Mucosa of stomach (tissue), 1 donor: ENCODE results near the gene SMIM8.

Experiments
- H3K27me3 ChIP-seq: one replicate; pipeline ENCODE4 v1.7.0; 2013; ENCODE audit warnings: mild to moderate bottlenecking, low read length; ENCODE audit not compliant: control insufficient read depth, insufficient read depth
- H3K36me3 ChIP-seq: one replicate; pipeline ENCODE4 v1.7.0; 2013; ENCODE audit warnings: low read length; ENCODE audit not compliant: control insufficient read depth, insufficient read depth
- H3K4me1 ChIP-seq: one replicate; pipeline ENCODE4 v1.7.0; 2013; ENCODE audit warnings: mild to moderate bottlenecking, low read length; ENCODE audit not compliant: control insufficient read depth, insufficient read depth
- H3K4me3 ChIP-seq: one replicate; pipeline ENCODE4 v1.7.0; 2013; ENCODE audit warnings: low read length
- H3K9ac ChIP-seq: one replicate; pipeline ENCODE4 v1.7.0; 2013; ENCODE audit warnings: mild to moderate bottlenecking, low read length, moderate library complexity
- H3K9me3 ChIP-seq: one replicate; pipeline ENCODE4 v1.7.0; 2013; ENCODE audit warnings: mild to moderate bottlenecking, low read length, moderate library complexity; ENCODE audit not compliant: control insufficient read depth
- donor health status: Pancreatic carcinoma.

SMIM8 gene

GRCh38 chr6:87341158-87341557, 18.8 kb downstream of the SMIM8 start:
- Histone ChIP-seq H3K9me3 (no peaks in the 10 kb centered on the region), H3K27me3 (no peaks in the 10 kb centered on the region), H3K9ac (no peak overlapping the region), H3K4me1 (no peaks in the 10 kb centered on the region), H3K36me3 (no peaks in the 10 kb centered on the region), H3K4me3 (no peak overlapping the region)

GRCh38 chr6:87341899-87342298, 19.5 kb downstream of the SMIM8 start:
- H3K4me1 ChIP-seq, result no peaks in the 10 kb centered on the region
- H3K27me3 ChIP-seq, result no peaks in the 10 kb centered on the region
- H3K36me3 ChIP-seq, result no peaks in the 10 kb centered on the region
- H3K9ac ChIP-seq, result no peak overlapping the region
- H3K9me3 ChIP-seq, result no peaks in the 10 kb centered on the region
- no peak overlapping the region for H3K4me3 ChIP-seq

- H3K9me3 ChIP-seq, result no peaks in the 10 kb centered on the region
- no peaks in the 10 kb centered on the region for H3K4me1 ChIP-seq
- no peaks in the 10 kb centered on the region for H3K27me3 ChIP-seq
- no peak overlapping the region for H3K9ac ChIP-seq
- no peak overlapping the region for H3K4me3 ChIP-seq
- H3K36me3 ChIP-seq, result no peaks in the 10 kb centered on the region
Measured at GRCh38 chr6:87342829-87343228, 20.4 kb downstream of the SMIM8 start.

GRCh38 chr6:87344731-87345130, 22.3 kb downstream of the SMIM8 start, which contains the start of gene C6orf163:
TSS of gene C6orf163 (plus strand) at chr6:87344813. CDS start at chr6:87345100, 287 bp downstream.
- H3K27me3 ChIP-seq, result no peaks in the 10 kb centered on the region
- no peaks in the 10 kb centered on the region for H3K36me3 ChIP-seq
- no peaks in the 10 kb centered on the region for H3K9me3 ChIP-seq
- H3K9ac ChIP-seq, result no peak within 1 kb of the TSS
- H3K4me3 ChIP-seq, result no peak within 1 kb of the TSS
- no peaks in the 10 kb centered on the region for H3K4me1 ChIP-seq

DNA sequence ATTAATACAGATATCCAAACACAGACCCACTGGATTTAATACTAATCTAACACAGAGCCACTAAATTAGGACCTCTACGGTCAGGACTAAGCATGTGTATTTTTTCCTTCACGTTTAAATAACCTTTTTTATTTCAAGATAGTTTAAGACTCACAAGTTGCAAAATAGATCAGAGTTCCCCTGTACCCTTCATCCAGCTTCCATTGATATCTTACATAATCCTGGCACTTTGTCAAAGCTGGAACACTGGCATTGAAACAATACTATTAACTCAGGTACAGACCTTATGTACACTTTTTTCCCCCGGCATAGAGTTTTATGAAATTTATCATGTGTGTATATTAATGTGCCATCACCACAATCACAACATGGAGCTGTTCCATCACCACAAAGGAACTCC, 24.3 kb downstream of the SMIM8 start:
- Histone ChIP-seq H3K4me3 (no peak overlapping the region), H3K9me3 (no peaks in the 10 kb centered on the region), H3K27me3 (no peaks in the 10 kb centered on the region), H3K9ac (no peak overlapping the region), H3K36me3 (no peaks in the 10 kb centered on the region), H3K4me1 (no peaks in the 10 kb centered on the region)

DNA sequence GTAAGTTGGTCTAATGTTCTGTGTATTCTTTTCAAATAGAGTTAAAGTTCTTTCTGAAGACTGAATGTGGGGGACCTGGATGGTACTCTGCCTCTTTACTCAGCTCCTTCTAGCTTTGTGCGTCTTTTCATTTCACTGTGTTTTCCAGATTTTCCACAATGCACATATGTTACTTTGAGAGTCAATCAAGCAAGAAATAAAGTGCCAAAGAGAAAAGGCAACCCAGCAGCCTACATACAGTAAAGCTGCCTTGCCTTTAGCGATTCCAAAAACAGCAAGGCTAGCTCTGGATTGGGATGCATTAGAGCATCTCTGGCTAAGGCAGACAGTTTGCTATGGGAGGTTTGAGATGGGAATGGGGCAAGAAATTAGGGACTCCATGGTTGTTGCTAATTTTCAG, 27.5 kb downstream of the SMIM8 start:
- H3K9me3 ChIP-seq, result no peaks in the 10 kb centered on the region
- H3K9ac ChIP-seq, result no peak overlapping the region
- H3K4me3 ChIP-seq, result no peak overlapping the region
- no peaks in the 10 kb centered on the region for H3K36me3 ChIP-seq
- no peaks in the 10 kb centered on the region for H3K27me3 ChIP-seq
- H3K4me1 ChIP-seq, result no peaks in the 10 kb centered on the region

- no peaks in the 10 kb centered on the region for H3K9me3 ChIP-seq
- H3K4me3 ChIP-seq, result no peak overlapping the region
- no peaks in the 10 kb centered on the region for H3K4me1 ChIP-seq
- no peaks in the 10 kb centered on the region for H3K36me3 ChIP-seq
- H3K9ac ChIP-seq, result no peak overlapping the region
- no peaks in the 10 kb centered on the region for H3K27me3 ChIP-seq
Measured at GRCh38 chr6:87350516-87350915, 28.1 kb downstream of the SMIM8 start.

GRCh38 chr6:87351583-87351982, 29.2 kb downstream of the SMIM8 start:
- no peaks in the 10 kb centered on the region for H3K27me3 ChIP-seq
- no peaks in the 10 kb centered on the region for H3K9me3 ChIP-seq
- H3K4me3 ChIP-seq, result no peak overlapping the region
- no peaks in the 10 kb centered on the region for H3K4me1 ChIP-seq
- no peak overlapping the region for H3K9ac ChIP-seq
- no peaks in the 10 kb centered on the region for H3K36me3 ChIP-seq

DNA sequence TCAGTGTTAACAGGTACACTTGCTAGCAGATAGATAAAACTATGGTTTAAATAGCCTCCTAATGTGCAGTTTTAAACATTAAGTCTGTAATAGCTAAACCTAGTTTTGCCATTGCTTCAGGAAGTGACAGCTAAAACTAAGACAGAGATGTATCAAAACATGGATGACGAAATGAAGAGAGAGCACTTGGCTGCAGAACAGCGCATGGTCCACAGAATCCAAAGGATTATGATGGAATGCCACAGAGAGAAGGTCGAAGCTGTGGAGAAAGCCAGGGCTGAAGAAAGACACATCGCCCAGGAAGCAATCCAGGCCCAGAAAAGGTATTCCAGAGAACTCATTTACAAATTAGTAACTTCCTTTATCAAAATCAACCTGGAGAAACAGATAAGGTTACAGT, 33.8 kb downstream of the SMIM8 start:
- Histone ChIP-seq H3K9me3 (no peaks in the 10 kb centered on the region), H3K9ac (no peak overlapping the region), H3K4me3 (no peak overlapping the region), H3K4me1 (peaks cover 5% of the 10 kb centered on the region), H3K36me3 (no peaks in the 10 kb centered on the region), H3K27me3 (no peaks in the 10 kb centered on the region)

- Histone ChIP-seq H3K27me3 (no peaks in the 10 kb centered on the region), H3K9me3 (no peaks in the 10 kb centered on the region), H3K4me3 (no peak overlapping the region), H3K36me3 (no peaks in the 10 kb centered on the region), H3K9ac (no peak overlapping the region), H3K4me1 (peaks cover 5% of the 10 kb centered on the region)
Measured at GRCh38 chr6:87357479-87358196, 35.2 kb downstream of the SMIM8 start.

DNA sequence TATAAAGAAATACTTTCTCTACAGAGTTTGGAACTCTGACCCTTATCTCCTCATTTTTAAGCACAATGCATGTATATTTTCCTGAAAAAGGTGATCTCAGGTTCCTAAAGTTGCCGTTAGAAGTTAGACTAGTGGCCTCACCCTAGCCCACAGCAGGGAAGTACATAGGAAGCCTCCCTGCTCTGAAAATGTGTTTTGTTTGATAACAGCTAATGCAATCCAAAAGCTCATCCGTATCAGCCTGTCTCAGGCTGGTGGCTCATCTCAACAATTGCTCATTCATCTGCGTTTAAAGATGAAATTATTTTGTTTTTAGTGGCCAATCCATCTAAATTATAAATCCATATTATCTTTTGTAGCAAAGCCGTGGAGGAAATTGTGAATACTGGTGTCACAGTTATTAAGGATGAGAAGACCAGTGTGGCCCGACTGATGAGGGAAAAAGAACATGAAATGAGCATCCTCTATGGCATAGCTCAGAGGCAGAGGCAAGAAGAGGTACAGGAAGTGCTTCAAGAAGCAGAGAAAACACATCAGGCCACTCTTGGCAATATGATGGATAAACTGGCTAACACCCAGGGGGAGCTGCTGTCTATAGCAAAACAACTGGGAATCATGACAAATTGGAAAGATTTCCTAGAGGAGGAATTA, 42.3 kb downstream of the SMIM8 start:
- H3K4me3 ChIP-seq, result no peak overlapping the region
- no peak overlapping the region for H3K9ac ChIP-seq
- H3K36me3 ChIP-seq, result no peaks in the 10 kb centered on the region
- no peaks in the 10 kb centered on the region for H3K4me1 ChIP-seq
- no peaks in the 10 kb centered on the region for H3K9me3 ChIP-seq
- no peaks in the 10 kb centered on the region for H3K27me3 ChIP-seq

DNA sequence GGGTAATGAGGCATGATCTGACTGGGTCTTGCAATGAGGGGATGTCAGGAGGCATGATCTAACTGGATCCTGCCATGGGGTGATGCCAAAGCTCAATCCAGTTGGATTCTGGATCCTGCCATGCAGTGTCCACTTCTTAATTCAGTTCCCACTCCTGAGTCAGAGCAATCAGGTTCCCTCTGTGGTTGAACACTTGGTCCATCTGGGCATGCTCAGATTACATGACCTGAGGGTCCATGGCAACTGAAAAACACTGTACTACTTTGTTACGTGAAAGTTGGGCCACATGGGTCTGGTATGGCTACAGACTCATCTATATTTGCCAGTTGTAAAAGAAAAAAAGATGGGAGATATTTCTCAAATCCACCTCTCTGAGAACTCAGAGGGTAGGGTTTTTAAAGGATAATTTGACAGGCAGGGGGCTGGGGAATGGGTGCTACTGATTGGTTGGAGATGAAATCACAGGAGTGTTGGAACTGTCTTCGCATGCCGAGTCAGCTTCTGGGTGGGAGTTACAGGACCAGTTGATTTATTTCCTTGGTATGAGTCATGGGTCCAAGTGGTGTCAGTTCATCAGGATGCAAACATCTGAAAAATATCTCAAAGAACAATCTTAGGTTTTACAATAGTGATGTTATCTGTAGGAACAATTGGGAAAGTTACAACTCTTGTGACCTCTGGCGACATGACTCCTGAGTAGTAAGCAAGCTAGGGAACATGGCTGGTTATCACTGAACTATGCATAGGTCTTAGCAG, 43.9 kb downstream of the SMIM8 start:
- Histone ChIP-seq H3K36me3 (no peaks in the 10 kb centered on the region), H3K4me3 (no peak overlapping the region), H3K9me3 (no peaks in the 10 kb centered on the region), H3K4me1 (no peaks in the 10 kb centered on the region), H3K9ac (no peak overlapping the region), H3K27me3 (no peaks in the 10 kb centered on the region)
